NCI-H1436 (cell line): ENCODE measurements around the gene TWIST1.

ENCODE experiments used
- DNase-seq: peaks from one replicate; lab custom pipeline; 2025; lab: John Stamatoyannopoulos, UW

Gene TWIST1

GRCh38 chr7:19094598-19095352 is 22.7 kb downstream of the TWIST1 start:
- no peak for DNase-seq

- DNase-seq, result no peak
Measured at GRCh38 chr7:19094138-19094537, 23.3 kb downstream of the TWIST1 start.

GRCh38 chr7:19091550-19092200 is 25.8 kb downstream of the TWIST1 start:
- no peak for DNase-seq

- DNase-seq, result no peak
Measured at GRCh38 chr7:19090526-19090925, 26.9 kb downstream of the TWIST1 start.

GRCh38 chr7:19089797-19090196 is 27.6 kb downstream of the TWIST1 start:
- no peak for DNase-seq

- DNase-seq, result no peak
Measured at GRCh38 chr7:19089378-19089777, 28.1 kb downstream of the TWIST1 start.

GRCh38 chr7:19080093-19080492 is 37.3 kb downstream of the TWIST1 start:
- DNase-seq, result no peak

- DNase-seq, result no peak
Measured at GRCh38 chr7:19079066-19079465, 38.4 kb downstream of the TWIST1 start.

GRCh38 chr7:19069842-19070241 is 47.6 kb downstream of the TWIST1 start:
- DNase-seq, result no peak

- DNase-seq, result no peak
Measured at GRCh38 chr7:19066170-19066569, 51.3 kb downstream of the TWIST1 start.
